ENCODE results near the gene MYO9A.

DNA sequence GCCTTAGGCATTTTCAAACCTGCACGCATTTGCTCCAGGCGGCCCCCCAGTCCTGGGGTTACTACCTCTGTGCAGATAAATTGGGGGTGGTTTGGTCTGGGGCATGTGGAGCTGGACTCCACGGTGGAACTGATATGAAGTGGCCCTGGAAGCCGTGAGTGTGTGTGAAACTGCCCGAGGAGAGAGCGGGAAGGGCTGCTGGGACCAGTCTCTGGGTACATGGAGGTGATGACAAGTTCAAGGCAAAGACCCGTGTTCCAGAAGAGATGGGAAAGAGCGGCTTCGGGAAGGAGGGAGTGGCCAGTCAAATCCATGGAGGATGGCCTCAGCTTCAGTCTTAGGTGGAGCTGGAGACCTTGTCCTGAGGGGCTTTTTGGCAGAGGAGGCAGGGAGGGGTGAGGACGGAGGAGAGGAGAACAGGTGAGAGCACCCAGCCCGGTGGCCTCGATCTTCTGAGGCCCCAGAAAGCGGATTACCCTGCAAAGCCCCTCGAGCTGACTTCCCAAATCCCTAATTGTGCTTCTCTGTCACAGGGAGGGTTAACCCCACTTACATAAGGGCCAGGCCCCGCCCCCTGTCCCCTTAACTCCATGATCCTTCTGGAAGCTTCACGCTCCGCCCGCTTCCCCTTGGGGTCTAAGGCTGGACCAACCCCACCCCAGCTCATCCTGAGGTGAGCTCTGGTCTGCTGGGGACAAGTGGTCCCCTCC is 309.5 kb downstream of the MYO9A start:
- TF ChIP-seq SUZ12 (IDR thresholded peaks at IDR 0.05; ENCODE audit: extremely low read depth, insufficient read depth, insufficient read length): no peak
- TF ChIP-seq ZNF274 (IDR thresholded peaks at IDR 0.05; ENCODE audit: low read depth, low read length): no peak

Measured in NT2/D1 (cell line).